ENCODE results near the gene ALOX12.

ALOX12 gene

GRCh38 chr17:7022781-7023571 lies 27.1 kb downstream of the ALOX12 start, which contains the start of gene BCL6B:
Gene BCL6B, plus strand, starts transcription at chr17:7023050. Its CDS starts 622 bp downstream, at chr17:7023672.
- DNase-seq (ENCODE audit: low read depth, low spot score) = no peak

DNA sequence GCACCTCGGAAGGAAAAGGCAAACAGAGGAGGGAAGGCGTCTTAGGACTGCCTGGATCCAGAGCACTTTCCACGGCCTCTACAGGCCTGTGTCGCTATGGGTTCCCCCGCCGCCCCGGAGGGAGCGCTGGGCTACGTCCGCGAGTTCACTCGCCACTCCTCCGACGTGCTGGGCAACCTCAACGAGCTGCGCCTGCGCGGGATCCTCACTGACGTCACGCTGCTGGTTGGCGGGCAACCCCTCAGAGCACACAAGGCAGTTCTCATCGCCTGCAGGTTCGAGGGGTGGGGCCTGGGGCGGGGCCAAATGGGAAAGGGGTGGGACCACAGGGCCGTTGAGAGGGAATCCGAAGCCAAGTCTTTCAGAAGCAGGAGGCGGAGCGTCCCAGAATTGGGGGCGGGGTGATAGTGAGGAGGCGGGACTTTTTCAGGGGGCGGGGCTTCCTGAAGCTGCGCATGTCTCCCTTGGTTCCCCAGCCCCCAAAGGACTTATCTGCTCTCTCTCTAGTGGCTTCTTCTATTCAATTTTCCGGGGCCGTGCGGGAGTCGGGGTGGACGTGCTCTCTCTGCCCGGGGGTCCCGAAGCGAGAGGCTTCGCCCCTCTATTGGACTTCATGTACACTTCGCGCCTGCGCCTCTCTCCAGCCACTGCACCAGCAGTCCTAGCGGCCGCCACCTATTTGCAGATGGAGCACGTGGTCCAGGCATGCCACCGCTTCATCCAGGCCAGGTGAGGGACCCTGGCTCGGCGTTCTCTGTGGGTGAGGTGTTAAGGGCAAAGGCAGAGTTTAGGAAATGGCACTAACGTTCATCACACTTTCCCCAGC lies 27.9 kb downstream of the ALOX12 start:
- peak; percentile 81 for DNase-seq (ENCODE audit: low read depth, low spot score)

- DNase-seq (ENCODE audit: low read depth, low spot score) = no peak
Measured at GRCh38 chr17:7024402-7024785, 28.5 kb downstream of the ALOX12 start.

- DNase-seq (ENCODE audit: low read depth, low spot score) = no peak
Measured at GRCh38 chr17:7025245-7025644, 29.4 kb downstream of the ALOX12 start.

DNA sequence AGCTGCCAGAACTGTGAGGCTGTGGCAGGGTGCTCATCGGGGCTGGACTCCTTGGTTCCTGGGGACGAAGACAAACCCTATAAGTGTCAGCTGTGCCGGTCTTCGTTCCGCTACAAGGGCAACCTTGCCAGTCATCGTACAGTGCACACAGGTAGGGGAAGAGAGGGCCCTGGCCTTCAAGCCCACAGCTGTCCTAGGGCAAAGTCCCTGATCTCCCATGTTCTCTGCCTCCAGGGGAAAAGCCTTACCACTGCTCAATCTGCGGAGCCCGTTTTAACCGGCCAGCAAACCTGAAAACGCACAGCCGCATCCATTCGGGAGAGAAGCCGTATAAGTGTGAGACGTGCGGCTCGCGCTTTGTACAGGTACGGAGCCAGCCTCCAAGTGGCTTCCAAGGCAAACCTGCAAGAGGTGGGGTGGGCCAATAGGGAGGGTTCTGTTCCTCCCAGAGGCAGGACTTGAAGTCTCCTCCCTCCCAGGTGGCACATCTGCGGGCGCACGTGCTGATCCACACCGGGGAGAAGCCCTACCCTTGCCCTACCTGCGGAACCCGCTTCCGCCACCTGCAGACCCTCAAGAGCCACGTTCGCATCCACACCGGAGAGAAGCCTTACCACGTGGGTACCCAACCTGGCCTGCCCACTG lies 30.7 kb downstream of the ALOX12 start:
- DNase-seq (ENCODE audit: low read depth, low spot score) = no peak

DNA sequence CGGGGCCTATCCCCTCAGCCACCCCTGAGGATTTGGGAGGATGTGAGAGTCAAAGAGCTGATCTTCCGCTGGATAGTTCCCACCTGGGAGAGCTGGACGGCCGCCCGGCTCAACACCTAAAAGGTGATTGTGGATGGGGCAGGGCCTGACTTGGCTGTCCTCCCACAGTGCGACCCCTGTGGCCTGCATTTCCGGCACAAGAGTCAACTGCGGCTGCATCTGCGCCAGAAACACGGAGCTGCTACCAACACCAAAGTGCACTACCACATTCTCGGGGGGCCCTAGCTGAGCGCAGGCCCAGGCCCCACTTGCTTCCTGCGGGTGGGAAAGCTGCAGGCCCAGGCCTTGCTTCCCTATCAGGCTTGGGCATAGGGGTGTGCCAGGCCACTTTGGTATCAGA lies 31.5 kb downstream of the ALOX12 start:
- DNase-seq (ENCODE audit: low read depth, low spot score) = no peak

GRCh38 chr17:7029096-7029495 lies 33.2 kb downstream of the ALOX12 start:
- DNase-seq (ENCODE audit: low read depth, low spot score) = no peak

DNA sequence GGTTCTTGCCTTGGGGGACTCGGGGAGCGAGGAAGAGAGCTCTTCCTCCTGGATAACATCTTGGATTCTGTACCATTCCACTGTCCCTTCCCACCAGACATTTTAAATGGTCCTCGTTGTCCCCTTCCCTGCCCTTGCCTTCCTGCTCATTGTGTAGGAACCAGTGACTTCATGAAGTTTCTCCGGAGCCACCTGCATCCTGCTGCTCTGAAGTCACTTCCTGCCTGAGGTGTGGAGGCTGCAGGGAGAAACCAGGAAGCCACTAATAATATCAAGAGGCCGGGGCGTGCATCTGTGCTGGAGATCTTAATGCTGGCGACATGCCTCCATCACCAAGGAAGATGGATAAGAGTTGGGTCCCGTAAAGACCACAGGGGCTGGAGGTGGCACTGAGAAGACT lies 33.8 kb downstream of the ALOX12 start:
- DNase-seq (ENCODE audit: low read depth, low spot score) = no peak

DNA sequence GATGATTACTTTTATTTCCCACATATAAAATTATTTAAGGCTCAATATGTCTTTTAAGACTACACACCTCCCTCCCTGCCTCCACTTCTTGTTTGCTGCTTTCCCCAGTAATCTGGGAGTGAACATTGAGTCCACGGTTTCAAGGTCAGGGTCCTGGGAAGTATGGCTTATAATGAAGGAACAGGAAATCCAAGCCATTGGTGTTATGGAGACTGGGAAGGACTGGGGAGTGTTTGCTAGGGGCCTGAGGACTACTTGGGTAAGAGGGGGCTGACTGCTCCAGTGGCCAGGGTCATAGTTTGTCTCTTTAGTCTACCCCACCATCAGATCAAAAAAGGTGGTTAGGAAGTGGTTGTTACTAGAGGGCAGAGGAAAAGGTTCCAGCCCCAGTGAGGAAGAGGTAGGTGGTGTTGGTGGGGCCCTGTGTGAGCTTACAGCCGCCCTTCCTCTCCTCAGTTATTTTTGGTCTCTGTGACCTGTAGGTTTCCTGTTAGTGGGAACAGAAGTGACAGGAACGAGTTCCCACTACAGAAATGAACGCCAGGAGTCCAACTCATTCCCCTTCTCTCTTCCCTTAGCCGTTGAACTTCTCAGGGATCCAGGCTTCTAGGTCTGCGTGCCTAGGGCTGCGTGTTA lies 39.2 kb downstream of the ALOX12 start:
- no peak for DNase-seq (ENCODE audit: low read depth, low spot score)

GRCh38 chr17:7035591-7036368 lies 39.9 kb downstream of the ALOX12 start, which contains the start of gene SLC16A13:
Gene SLC16A13, plus strand, starts transcription at chr17:7036015. Its CDS starts 368 bp downstream, at chr17:7036383.
- peak; percentile 96 for DNase-seq (ENCODE audit: low read depth, low spot score)

- no peak for DNase-seq (ENCODE audit: low read depth, low spot score)
Measured at GRCh38 chr17:7038025-7038862, 42.4 kb downstream of the ALOX12 start.

DNA sequence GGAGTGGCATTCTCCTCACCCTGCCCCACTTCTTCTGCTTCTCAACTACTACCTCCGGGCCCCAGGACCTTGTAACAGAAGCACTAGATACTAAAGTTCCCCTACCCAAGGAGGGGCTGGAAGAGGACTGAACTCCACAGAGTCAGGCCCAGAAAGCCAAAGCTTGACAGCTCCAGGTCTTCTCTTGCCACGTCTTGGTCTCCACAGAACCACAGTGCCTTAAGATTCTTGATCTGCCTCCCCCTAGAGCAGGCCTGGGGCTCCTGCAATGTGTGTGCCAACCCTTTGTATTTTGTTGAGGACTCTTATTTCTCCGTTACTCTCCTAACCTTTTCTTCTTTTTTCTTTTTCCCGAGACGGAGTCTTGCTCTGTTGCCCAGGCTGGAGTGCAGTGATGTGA lies 44.0 kb downstream of the ALOX12 start:
- DNase-seq (ENCODE audit: low read depth, low spot score) = no peak

GRCh38 chr17:7041607-7042500 lies 46.0 kb downstream of the ALOX12 start:
- DNase-seq (ENCODE audit: low read depth, low spot score) = no peak

GRCh38 chr17:7042501-7043181 lies 46.8 kb downstream of the ALOX12 start:
- no peak for DNase-seq (ENCODE audit: low read depth, low spot score)

DNA sequence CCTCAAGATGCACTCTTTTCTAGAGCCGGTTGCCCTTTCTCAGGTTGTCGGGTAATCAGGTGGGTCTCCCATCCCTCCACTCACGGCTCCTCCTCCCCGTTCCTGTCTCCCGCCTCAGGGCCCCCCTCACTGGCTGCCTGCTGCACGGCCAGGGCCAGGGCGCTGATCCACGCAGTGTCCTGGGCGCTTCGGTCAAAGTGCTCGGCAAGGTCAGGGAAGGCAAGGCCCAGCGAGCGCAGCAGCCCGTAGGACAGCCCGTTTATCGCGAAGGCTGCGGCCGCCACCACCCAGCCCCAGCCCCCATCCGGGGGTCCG lies 47.3 kb downstream of the ALOX12 start:
- no peak for DNase-seq (ENCODE audit: low read depth, low spot score)

GRCh38 chr17:7043497-7044198 lies 47.8 kb downstream of the ALOX12 start, which contains the start of gene SLC16A11:
Gene SLC16A11, minus strand, starts transcription at chr17:7044092. Its CDS starts 579 bp downstream, at chr17:7043513.
- peak; percentile 54 for DNase-seq (ENCODE audit: low read depth, low spot score)

- DNase-seq (ENCODE audit: low read depth, low spot score) = peak; percentile 82
Measured at GRCh38 chr17:7045492-7046126, 49.8 kb downstream of the ALOX12 start.
